GM12875 (cell line): ENCODE results near the gene NMB.

Experiments used
- H3K4me3 ChIP-seq: one replicate; pipeline ENCODE4 v1.5.1; 2011; ENCODE audit warnings: low read depth, low read length, control low read depth
- TF ChIP-seq, protein P1 (sequence below): IDR thresholded peaks from 2 replicates; pipeline ENCODE4 v1.5.1; 2011; ENCODE audit warnings: low read depth, mild to moderate bottlenecking, control low read depth, inconsistent platforms, low read length, moderate library complexity, borderline replicate concordance; ENCODE audit not compliant: insufficient read depth

The NMB gene

GRCh38 chr15:84668221-84668982 is 10.4 kb upstream of the NMB start:
- TF ChIP-seq, protein P1, sequence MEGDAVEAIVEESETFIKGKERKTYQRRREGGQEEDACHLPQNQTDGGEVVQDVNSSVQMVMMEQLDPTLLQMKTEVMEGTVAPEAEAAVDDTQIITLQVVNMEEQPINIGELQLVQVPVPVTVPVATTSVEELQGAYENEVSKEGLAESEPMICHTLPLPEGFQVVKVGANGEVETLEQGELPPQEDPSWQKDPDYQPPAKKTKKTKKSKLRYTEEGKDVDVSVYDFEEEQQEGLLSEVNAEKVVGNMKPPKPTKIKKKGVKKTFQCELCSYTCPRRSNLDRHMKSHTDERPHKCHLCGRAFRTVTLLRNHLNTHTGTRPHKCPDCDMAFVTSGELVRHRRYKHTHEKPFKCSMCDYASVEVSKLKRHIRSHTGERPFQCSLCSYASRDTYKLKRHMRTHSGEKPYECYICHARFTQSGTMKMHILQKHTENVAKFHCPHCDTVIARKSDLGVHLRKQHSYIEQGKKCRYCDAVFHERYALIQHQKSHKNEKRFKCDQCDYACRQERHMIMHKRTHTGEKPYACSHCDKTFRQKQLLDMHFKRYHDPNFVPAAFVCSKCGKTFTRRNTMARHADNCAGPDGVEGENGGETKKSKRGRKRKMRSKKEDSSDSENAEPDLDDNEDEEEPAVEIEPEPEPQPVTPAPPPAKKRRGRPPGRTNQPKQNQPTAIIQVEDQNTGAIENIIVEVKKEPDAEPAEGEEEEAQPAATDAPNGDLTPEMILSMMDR = no peak

GRCh38 chr15:84666373-84666772 is 8.4 kb upstream of the NMB start:
- no peak overlapping the region for H3K4me3 ChIP-seq
- TF ChIP-seq, protein P1 = no peak

More at GRCh38 chr15:84668221-84668982, 10.4 kb upstream of the NMB start:
- H3K4me3 ChIP-seq = no peak overlapping the region

- no peak overlapping the region for H3K4me3 ChIP-seq
- TF ChIP-seq, protein P1 = no peak
Observed at GRCh38 chr15:84661001-84661400, 3.0 kb upstream of the NMB start.

DNA sequence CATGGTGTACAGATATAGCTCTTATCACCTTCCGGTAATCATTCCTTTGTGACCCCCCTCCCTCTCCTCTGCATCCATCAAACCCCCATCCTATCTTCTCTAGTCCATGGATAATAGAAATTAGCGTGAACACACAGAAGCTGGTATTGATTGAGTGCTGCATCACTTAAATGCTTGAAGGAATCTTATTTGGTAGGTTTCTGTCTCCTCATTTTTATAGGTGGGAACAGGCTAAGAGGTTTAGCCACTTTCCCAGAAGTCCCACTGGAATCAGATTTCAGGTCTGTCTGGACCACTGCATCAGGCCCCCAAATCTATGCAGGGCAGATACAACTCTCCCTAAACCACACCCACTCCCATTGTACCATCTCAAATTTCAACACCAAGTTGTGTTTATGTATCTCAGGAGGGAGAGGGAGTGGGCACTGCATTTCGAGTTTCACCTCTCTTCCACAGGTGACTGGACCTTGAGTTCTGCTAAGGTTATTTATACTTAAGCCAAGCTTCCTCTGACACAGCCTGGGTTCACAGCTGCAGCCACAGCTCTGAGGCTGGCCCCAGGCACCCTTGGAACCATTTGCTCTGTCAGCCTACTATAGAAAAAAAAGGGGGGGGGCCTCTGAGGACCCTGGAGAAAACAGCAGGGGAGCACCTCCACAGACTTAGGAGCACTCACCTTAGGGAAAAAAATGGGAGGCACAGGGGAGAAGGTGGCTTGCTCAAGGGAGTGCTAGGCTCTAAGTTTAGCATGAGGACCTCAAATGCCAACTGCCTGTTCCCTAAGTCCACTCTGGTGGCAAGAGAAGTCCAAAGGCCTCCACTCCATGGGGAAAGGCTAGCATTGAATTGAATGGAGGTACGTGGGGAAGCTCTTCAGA is 2.1 kb upstream of the NMB start:
- TF ChIP-seq, protein P1 = no peak
- no peak overlapping the region for H3K4me3 ChIP-seq

- peak overlapping the region; percentile 58 for H3K4me3 ChIP-seq
- TF ChIP-seq, protein P1 = no peak
Observed at GRCh38 chr15:84658788-84659411, 901 bp upstream of the NMB start.

GRCh38 chr15:84657748-84658079 is 285 bp downstream of the NMB start:
- TF ChIP-seq, protein P1 = no peak
- peak overlapping the region; percentile 58 for H3K4me3 ChIP-seq
